Adrenal gland (tissue), 5 donors: ENCODE measurements around the gene SDHAF4.

ENCODE experiments used
- POLR2A ChIP-seq, 2 donors: fragments of 450-650 bp; IDR thresholded peaks; one replicate each; pipeline ENCODE4 v1.6.1; 2017; ENCODE audit warnings: antibody characterized with exemption in 2 of 2, mild to moderate bottlenecking in 2 of 2, moderate library complexity in 1 of 2
- TF ChIP-seq, protein P1 (sequence below), 6 experiments: fragments of 450-650 bp in 4 of 6; fragments of 200-600 bp in 2 of 6; sonication (generic) in 1 of 6; IDR thresholded peaks; 1 replicate in 5 of 6; 2 replicates in 1 of 6; pipeline versions ENCODE4 v1.5.1 to v1.8.0; 2016 to 2021; ENCODE audit warnings: antibody characterized with exemption in 6 of 6, mild to moderate bottlenecking in 2 of 6, moderate library complexity in 1 of 6
- donor health status: DM: no; HTN: no; CAD: no.

DNA sequence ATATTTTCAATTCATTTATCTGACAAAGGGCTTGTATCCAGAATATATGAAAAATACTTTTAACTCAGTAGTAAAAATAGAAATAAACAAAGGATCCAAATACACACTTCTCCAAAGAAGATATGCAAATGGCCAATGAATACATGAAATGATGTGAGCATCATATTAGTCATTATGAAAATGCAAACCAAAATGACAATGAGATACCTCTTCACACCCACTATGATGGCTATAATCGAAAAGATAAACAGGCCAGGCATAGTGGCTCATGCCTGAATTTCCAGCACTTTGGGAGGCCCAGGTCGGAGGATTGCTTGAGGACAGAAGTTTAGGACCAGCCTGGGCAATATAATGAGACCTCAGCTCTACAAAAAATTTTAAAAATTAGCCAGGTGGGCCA, 67.1 kb downstream of the SDHAF4 start:
- TF ChIP-seq, protein P1, sequence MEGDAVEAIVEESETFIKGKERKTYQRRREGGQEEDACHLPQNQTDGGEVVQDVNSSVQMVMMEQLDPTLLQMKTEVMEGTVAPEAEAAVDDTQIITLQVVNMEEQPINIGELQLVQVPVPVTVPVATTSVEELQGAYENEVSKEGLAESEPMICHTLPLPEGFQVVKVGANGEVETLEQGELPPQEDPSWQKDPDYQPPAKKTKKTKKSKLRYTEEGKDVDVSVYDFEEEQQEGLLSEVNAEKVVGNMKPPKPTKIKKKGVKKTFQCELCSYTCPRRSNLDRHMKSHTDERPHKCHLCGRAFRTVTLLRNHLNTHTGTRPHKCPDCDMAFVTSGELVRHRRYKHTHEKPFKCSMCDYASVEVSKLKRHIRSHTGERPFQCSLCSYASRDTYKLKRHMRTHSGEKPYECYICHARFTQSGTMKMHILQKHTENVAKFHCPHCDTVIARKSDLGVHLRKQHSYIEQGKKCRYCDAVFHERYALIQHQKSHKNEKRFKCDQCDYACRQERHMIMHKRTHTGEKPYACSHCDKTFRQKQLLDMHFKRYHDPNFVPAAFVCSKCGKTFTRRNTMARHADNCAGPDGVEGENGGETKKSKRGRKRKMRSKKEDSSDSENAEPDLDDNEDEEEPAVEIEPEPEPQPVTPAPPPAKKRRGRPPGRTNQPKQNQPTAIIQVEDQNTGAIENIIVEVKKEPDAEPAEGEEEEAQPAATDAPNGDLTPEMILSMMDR (IDR thresholded peaks at IDR 0.05), result no peak
- no peak for TF ChIP-seq POLR2A (IDR thresholded peaks at IDR 0.05)
